IPS DF 19.7 (cell line): ENCODE results near the gene DAAM1.
A peak's percentile ranks its signal among the peaks of the same experiment; 100 is the strongest.

Experiments used
- DNase-seq: peaks from one replicate; pipeline ENCODE4 v3.0.0-alpha.2; 2013; ENCODE audit warnings: low read depth, low spot score

Gene DAAM1

GRCh38 chr14:59339524-59340330 lies 151.3 kb downstream of the DAAM1 start:
- DNase-seq: no peak

GRCh38 chr14:59341858-59342477 lies 153.5 kb downstream of the DAAM1 start:
- DNase-seq: no peak

GRCh38 chr14:59342516-59343484 lies 154.3 kb downstream of the DAAM1 start:
- DNase-seq: no peak

GRCh38 chr14:59343585-59343984 lies 155.1 kb downstream of the DAAM1 start:
- no peak for DNase-seq

- no peak for DNase-seq
Measured at GRCh38 chr14:59344016-59344415, 155.5 kb downstream of the DAAM1 start.

GRCh38 chr14:59344691-59345455 lies 156.4 kb downstream of the DAAM1 start:
- no peak for DNase-seq

- no peak for DNase-seq
Measured at GRCh38 chr14:59346329-59346728, 157.9 kb downstream of the DAAM1 start.

GRCh38 chr14:59346796-59347510 lies 158.5 kb downstream of the DAAM1 start:
- DNase-seq: no peak

GRCh38 chr14:59347511-59347900 lies 159.0 kb downstream of the DAAM1 start:
- no peak for DNase-seq

GRCh38 chr14:59347915-59348314 lies 159.4 kb downstream of the DAAM1 start:
- no peak for DNase-seq

GRCh38 chr14:59349258-59349701 lies 160.8 kb downstream of the DAAM1 start:
- no peak for DNase-seq

GRCh38 chr14:59352961-59353360 lies 164.5 kb downstream of the DAAM1 start:
- DNase-seq: no peak

- no peak for DNase-seq
Measured at GRCh38 chr14:59354666-59355065, 166.2 kb downstream of the DAAM1 start.

- no peak for DNase-seq
Measured at GRCh38 chr14:59355091-59355490, 166.6 kb downstream of the DAAM1 start.

- no peak for DNase-seq
Measured at GRCh38 chr14:59356312-59356711, 167.8 kb downstream of the DAAM1 start.

GRCh38 chr14:59356767-59357166 lies 168.3 kb downstream of the DAAM1 start:
- DNase-seq: no peak

- peak; percentile 54 for DNase-seq
Measured at GRCh38 chr14:59358102-59358501, 169.6 kb downstream of the DAAM1 start.

- DNase-seq: no peak
Measured at GRCh38 chr14:59358784-59359183, 170.3 kb downstream of the DAAM1 start.

GRCh38 chr14:59359431-59360124 lies 171.1 kb downstream of the DAAM1 start:
- no peak for DNase-seq

GRCh38 chr14:59360233-59360632 lies 171.8 kb downstream of the DAAM1 start:
- DNase-seq: no peak
